ENCODE measurements around the gene TP53RK. TPM values are rescaled to one million over a fixed set of nuclear protein-coding genes. Genes with fewer than 3 reads are reported as not detected.

Gene TP53RK
- total and polyA plus RNA-seq, 2 of the 13 experiments (the other 11 are each of a cell fraction or from before 2014, with no cell fraction given), result 12.9 to 25.5 TPM

DNA sequence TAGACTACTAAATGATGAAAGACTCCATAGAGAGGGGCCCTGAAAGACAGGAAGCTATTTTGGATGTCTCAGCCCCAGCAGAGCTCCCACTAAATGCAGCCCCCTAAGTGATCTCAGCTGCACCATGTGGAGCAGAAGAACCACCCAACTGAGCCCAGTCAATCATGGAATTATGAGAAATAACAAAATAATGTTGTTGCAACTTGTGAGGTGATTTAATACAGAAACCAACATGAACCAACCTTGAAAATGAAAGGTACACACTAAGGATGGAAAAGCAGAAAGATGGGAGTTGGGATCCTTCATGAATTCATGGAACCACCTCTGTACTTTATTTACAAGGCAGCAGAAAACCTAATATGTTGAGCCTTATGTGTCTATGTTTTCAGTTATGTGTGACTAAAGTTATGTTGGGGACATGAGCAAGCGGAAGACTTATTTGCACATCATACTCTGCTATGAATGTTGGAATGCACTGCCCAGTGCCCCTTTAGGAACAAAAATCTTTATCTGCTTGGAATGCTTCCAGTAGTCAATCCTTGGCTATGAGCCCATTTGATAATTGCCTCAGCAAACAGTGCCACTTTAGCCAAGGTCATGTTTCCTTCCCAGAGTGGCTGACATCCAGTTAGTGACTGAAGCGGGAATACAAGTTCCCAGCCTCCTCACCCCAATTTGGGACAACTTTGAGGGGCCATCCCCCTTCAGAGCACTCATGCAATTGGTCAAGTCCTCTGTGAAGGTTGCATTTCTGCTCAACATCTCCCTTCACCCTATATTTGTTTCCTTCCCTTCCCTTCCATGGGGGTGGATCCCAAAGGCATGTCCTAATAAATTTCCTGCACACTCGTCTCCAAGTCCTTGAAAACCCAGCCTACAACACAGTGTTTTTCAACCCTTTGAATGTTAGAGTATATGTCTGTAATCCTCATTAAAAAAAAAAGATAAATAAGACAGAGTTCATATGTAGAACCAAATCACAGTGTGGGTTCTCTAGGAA, 18.4 kb downstream of the TP53RK start (continued):
- TF ChIP-seq ZNF775 (CRISPR knock-in tag; IDR thresholded peaks at IDR 0.05; ENCODE audit: borderline replicate concordance), result no peak
- peak; percentile 48; the same call in 1 of the 2 replicates for TF ChIP-seq ZNF543 (CRISPR knock-in tag; IDR thresholded peaks at IDR 0.05)
- no peak for TF ChIP-seq ZNF496 (CRISPR knock-in tag; IDR thresholded peaks at IDR 0.05; ENCODE audit: insufficient replicate concordance)
- TF ChIP-seq MBD4 (IDR thresholded peaks at IDR 0.05; ENCODE audit: borderline replicate concordance, low read length), result no peak; the same call in 1 of the 2 replicates
- TF ChIP-seq ZNF337 (CRISPR knock-in tag; IDR thresholded peaks at IDR 0.05; ENCODE audit: borderline replicate concordance, low read depth), result no peak
- TF ChIP-seq RELA (CRISPR knock-in tag; IDR thresholded peaks at IDR 0.05), result peak; percentile 63; the same call in 1 of the 2 replicates
- peak; percentile 80 for TF ChIP-seq TFDP2 (CRISPR knock-in tag; IDR thresholded peaks at IDR 0.05)
- TF ChIP-seq GMEB2 (CRISPR knock-in tag; IDR thresholded peaks at IDR 0.05; ENCODE audit: low read depth), result no peak; the same call in 1 of the 2 replicates
- no peak for TF ChIP-seq NFRKB (IDR thresholded peaks at IDR 0.05)
- peak; percentile 4; the same call in 1 of the 2 replicates for TF ChIP-seq ELF1 (CRISPR knock-in tag; IDR thresholded peaks at IDR 0.05)
- TF ChIP-seq FOXO1 (CRISPR knock-in tag; IDR thresholded peaks at IDR 0.05), result peak; percentile 98
- TF ChIP-seq TGIF2 (CRISPR knock-in tag; IDR thresholded peaks at IDR 0.05), result no peak
- peak; percentile 6; the same call in 1 of the 2 replicates for TF ChIP-seq GLI4 (CRISPR knock-in tag; IDR thresholded peaks at IDR 0.05; ENCODE audit: borderline replicate concordance)
- no peak for TF ChIP-seq ZNF263 (CRISPR knock-in tag; IDR thresholded peaks at IDR 0.05)
- TF ChIP-seq FUBP1 (CRISPR knock-in tag; IDR thresholded peaks at IDR 0.05; ENCODE audit: borderline replicate concordance), result no peak; the same call in 1 of the 2 replicates
- no peak for TF ChIP-seq SUZ12 (IDR thresholded peaks at IDR 0.05; ENCODE audit: low read depth, low read length)
- no peak for TF ChIP-seq ZNF224 (CRISPR knock-in tag; IDR thresholded peaks at IDR 0.05)
- TF ChIP-seq ZNF75D (CRISPR knock-in tag; IDR thresholded peaks at IDR 0.05; ENCODE audit: borderline replicate concordance), result no peak
- TF ChIP-seq FOXK1 (CRISPR knock-in tag; IDR thresholded peaks at IDR 0.05; ENCODE audit: borderline replicate concordance, low read depth), result peak; percentile 95; the same call in 1 of the 2 replicates
- TF ChIP-seq ZNF780A (CRISPR knock-in tag; IDR thresholded peaks at IDR 0.05), result no peak

Data from HepG2 (cell line).